ENCODE measurements around the gene C4orf51.

The C4orf51 gene

GRCh38 chr4:145757188-145757587 lies 77.2 kb downstream of the C4orf51 start:
- no peak for DNase-seq (ENCODE audit: low read depth)

DNA sequence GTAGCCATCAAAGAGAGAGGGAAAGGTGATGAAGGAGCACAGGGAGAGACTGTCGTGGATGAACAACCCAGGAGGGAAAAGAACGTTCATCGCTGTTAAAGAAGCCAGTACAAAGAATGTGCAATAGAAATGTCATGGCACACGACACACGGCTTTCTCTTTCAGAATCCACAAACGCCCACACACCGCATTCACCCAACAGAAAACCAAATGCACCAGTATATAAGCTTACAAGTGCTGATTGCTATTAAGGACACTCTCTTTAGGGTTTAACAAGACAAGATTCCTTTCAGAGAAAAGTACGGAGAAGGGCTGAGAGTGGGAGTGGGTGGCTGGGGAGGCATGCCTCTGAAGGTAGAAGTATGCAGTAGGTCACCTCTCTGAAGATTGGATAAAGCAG lies 80.2 kb downstream of the C4orf51 start:
- DNase-seq (ENCODE audit: low read depth): no peak

GRCh38 chr4:145760961-145761929 lies 81.3 kb downstream of the C4orf51 start:
- DNase-seq (ENCODE audit: low read depth): no peak

DNA sequence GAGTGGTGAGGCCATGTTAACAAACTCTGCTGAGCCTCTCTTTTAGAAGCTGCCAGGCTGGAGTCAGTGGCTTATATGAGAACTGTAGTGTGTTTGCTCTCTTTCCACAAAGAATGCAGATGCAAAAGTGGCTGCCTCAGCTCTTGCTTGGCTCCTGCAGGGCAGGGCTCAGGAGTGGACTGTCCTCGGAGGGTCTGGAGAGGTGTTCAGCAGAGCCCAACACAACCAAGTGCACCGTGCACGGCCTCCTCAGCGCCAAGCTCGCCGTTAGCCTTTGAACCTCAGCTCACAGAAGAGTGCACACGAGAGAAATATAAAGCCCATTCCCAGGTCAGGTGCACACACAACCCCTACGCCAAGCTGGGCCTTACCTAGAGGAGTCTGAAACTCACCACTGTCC lies 82.8 kb downstream of the C4orf51 start:
- DNase-seq (ENCODE audit: low read depth): no peak

- DNase-seq (ENCODE audit: low read depth): no peak
Observed at GRCh38 chr4:145763399-145763798, 83.5 kb downstream of the C4orf51 start.

DNA sequence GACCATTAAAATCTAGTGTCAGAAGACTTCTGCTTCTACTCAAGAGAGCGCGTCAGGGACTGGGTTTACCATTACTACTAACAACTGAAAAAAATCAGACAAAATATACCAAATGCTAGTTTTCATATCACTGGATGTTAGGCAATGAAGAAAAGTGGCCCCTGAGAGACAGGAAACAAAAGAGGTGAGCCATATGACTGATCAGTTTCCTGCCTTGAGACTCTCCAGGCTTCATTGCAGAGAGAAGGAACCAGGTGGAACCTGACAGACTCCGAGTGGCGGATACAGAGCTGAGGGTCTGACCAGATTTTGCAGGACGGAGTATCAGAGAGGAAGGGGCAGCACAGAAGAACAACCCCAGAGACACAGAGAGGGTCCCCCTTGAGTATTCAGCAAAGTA lies 86.3 kb downstream of the C4orf51 start:
- no peak for DNase-seq (ENCODE audit: low read depth)

DNA sequence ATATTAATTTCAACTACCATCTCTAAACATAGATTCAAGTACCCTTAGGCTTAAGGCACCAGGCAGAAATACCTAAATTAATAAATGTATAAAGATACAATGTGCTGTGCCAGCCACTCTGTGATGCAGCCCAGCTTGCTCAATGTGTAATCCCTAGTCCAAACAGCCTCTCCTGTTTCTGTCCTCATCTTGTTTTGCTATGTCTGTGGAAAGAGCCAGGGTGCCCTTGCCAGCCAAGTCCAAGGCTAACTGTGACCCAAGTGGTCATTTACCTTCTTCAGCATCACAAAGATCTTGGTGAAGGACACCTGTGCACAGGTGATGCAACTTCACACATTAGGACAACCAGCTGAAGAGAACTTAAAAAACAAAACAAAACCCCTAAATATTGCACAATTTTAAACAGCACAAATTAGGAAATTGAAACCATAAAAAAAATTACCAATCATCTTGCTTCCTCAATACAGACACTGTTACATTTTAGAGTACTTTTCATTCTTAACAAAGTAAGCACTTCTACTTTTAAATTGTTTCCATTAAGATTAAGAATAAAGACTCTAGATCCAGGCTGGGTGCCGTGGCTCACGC lies 89.6 kb downstream of the C4orf51 start:
- no peak for DNase-seq (ENCODE audit: low read depth)

GRCh38 chr4:145770124-145770523 lies 90.2 kb downstream of the C4orf51 start:
- DNase-seq (ENCODE audit: low read depth): no peak

GRCh38 chr4:145772347-145772746 lies 92.4 kb downstream of the C4orf51 start:
- DNase-seq (ENCODE audit: low read depth): no peak

GRCh38 chr4:145773581-145774234 lies 93.8 kb downstream of the C4orf51 start:
- no peak for DNase-seq (ENCODE audit: low read depth)

DNA sequence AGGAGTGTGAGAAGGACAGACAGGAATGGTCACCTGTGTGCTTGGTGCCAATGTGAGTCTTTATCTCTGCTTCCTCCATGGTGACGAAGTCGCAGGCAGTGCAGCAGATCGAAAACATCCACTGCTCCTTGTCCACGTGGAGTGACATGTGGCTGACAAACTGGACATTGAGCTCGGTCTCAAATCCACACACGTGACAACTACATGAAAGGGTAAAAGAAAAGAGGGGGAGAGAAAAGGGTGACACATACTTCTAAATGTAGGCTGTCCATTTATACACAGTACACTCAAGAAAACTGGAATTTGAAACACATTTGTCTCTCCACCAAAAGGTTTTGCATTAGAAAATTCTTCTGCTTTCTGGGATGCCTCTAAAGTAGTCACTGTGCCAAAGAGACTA lies 94.5 kb downstream of the C4orf51 start:
- DNase-seq (ENCODE audit: low read depth): no peak

- no peak for DNase-seq (ENCODE audit: low read depth)
Observed at GRCh38 chr4:145775406-145775805, 95.5 kb downstream of the C4orf51 start.

DNA sequence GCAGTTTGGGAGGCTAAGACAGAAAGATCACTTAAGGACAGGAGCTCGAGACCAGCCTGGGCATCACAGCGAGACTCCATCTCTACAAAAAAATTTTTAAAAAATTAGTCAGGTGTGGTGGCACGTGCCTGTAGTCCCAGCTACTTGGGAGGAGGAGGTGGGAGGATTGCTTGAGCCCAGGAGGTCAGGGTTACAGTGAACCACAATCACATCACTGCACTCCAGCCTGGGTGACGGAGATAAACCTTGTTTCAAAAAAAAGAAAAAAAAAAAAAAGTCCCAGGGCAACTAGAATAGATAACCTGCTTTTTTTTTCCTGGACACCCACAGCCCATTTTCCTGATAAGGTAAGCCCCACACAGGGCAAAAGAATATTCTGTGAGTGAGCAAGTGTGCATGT lies 96.3 kb downstream of the C4orf51 start:
- no peak for DNase-seq (ENCODE audit: low read depth)

- no peak for DNase-seq (ENCODE audit: low read depth)
Observed at GRCh38 chr4:145779319-145779801, 99.4 kb downstream of the C4orf51 start.

- DNase-seq (ENCODE audit: low read depth): no peak
Observed at GRCh38 chr4:145781351-145781750, 101.4 kb downstream of the C4orf51 start.

Data from non-pigmented ciliary epithelial cell (primary cell).